Umbilical cord (tissue), 2 donors: ENCODE measurements around the gene DHRS2. TPM values are rescaled to one million over a fixed set of nuclear protein-coding genes. Genes with fewer than 3 reads are reported as not detected.
"Not testable (repeated sequence)": the region's sequence is repeated elsewhere in the genome, so short reads cannot be mapped to it uniquely, and the experiment has no call there.

Experiments used
- DNase-seq: peaks from one replicate; pipeline ENCODE4 v3.0.0-alpha.2; 2015; ENCODE audit warnings: low spot score
- total RNA-seq: library from RNA; depleted of rRNA; stranded (reverse); fragments of >200 nt; gene quantifications from one replicate; pipeline ENCODE4 v1.2.3, GENCODE V29; 2014; ENCODE audit warnings: low replicate concordance; ENCODE audit not compliant: insufficient read depth

Gene DHRS2
- total RNA-seq, 1 donor from 2014 or later: 5.8 TPM

DNA sequence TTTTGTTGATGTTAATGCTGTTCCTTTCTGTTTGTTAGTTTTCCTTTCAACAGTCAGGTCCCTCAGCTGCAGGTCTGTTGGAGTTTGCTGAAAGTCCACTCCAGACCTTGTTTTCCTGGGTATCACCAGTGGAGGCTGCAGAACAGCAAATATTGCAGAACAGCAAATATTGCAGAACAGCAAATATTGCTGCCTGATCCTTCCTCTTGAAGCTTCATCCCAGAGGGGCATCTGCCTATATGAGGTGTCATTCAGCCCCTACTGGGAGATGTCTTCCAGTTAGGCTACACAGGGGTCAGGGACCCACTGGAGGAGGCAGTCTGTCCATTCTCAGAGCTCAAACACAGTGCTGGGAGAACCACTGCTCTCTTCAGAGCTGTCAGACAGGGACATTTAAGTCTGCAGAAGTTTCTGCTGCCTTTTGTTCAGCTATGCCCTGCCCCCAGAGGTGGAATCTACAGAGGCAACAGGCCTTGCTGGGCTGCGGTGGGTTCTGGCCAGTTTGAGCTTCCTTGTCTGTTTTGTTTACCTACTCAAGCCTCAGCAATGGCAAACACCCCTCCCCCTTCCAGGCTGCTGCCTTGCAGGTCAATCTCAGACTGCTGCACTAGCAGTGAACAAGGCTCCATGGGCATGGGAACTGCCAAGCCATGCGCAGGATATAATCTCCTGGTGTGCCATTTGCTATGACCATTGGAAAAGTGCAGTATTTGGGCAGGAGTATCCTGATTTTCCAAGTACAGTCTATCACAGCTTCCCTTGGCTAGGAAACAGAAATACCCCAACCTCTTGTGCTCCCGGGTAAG, 53.7 kb downstream of the DHRS2 start:
- not testable (repeated sequence) for DNase-seq

DNA sequence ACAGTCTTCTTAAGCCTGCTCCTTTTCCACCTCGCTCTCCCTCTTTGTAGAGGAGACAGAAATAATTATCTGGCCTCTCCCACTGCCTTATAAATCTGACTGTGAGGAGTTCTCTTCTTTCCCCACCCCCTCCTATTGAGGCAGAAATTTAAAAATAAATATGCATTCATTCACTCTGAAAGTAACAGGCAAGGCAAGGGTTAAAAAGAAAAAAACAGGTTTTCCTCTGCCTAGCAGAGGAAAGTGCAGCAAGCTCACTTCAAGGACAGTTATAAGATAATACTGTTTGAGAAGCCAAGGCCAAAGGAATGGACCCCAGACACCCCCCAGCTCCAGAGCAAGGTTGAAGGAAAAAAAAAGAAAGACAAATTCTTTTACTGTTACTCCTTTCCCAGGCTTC, 56.3 kb downstream of the DHRS2 start:
- DNase-seq: no peak

DNA sequence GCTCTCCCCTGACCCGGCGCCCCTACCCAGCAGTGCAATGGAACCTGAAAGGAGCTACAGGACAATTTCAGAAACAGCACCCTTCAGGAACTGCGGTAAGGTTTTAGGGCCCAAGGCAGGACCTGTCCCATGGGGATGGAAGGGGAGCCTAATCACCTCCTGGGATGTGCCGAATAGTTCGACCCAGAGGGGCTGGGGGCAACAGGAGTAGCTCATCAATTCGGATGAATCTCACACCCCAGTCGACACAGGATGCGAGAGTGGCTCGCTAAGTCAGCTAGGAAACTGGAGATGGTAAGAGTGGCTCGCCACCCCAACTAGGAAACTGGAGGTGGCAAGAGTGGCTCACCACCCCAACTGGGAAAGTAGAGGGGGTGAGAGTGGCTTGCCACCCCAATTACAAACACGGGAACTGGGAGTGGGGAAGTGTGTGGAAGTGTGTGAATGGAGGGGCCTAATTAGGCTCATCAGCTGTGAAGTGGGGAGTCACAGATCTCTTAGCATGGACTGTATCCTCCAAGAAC, 57.1 kb downstream of the DHRS2 start:
- DNase-seq: no peak

DNA sequence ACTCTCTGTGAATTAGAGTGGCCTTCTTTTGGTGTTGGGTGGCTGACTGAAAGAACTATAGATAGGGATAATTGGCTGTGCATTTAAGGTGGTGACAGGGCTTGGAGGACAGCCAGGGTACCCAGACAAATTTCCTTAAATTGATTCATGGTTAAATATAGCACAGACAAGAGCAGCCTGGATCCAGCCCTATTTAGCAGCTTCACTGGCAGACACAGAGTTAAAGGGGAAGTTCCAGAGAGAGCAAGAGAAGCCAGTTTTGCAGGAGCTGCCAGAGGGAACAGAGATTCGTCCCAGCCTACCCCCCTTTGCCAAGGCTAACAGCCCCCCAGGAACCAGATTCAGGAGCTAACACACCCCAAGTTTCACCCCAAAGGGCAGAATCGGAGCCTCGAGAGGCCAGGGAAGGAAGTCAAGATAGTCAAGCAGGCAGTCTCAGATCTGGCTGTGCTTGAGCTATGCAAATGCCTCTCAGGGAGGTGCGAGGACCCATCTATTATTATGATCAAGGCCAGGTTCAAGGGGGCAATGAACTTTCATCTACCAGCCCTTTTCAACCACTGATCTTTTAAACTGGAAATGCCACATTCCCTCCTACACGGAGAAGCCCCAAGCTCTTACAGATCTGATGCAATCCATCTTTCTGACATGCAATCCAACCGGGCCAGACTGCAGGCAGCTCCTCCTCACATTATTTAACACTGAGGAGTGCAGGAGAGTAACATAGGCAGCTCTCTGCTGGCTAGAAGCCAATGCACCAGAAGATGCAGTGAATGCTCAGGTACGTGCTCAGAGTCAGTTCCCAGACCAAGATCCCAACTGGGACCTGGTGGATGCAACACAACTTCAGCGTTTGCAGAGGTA, 58.2 kb downstream of the DHRS2 start:
- peak; percentile 93 for DNase-seq

Other genes starting within 250 kb of the DHRS2 start
- not detected for gene MYH6, start 228.1 kb upstream of the DHRS2 start, total RNA-seq
- gene MYH7, start 200.7 kb upstream of the DHRS2 start, total RNA-seq: under 0.01 TPM
- 43.3 TPM for gene NGDN, start 166.7 kb upstream of the DHRS2 start, total RNA-seq
- gene ZFHX2, start 84.6 kb upstream of the DHRS2 start, total RNA-seq: 0.96 TPM
- 11.8 TPM for gene THTPA, start 80.1 kb upstream of the DHRS2 start, total RNA-seq
- 23.1 TPM for gene AP1G2, start 68.6 kb upstream of the DHRS2 start, total RNA-seq
- 0.48 TPM for gene JPH4, start 57.6 kb upstream of the DHRS2 start, total RNA-seq